HG03442 (cell line): ENCODE results near the gene SOX18.

ENCODE experiments used
- ATAC-seq: cut with Tn5 transposase; IDR thresholded peaks from one replicate; pipeline ENCODE4 v1.9.1; 2021; ENCODE audit warnings: mild to moderate bottlenecking, moderate library complexity; ENCODE audit not compliant: unreplicated experiment

SOX18 gene

GRCh38 chr20:64053841-64054661 lies 4.6 kb upstream of the SOX18 start:
- ATAC-seq: no peak

DNA sequence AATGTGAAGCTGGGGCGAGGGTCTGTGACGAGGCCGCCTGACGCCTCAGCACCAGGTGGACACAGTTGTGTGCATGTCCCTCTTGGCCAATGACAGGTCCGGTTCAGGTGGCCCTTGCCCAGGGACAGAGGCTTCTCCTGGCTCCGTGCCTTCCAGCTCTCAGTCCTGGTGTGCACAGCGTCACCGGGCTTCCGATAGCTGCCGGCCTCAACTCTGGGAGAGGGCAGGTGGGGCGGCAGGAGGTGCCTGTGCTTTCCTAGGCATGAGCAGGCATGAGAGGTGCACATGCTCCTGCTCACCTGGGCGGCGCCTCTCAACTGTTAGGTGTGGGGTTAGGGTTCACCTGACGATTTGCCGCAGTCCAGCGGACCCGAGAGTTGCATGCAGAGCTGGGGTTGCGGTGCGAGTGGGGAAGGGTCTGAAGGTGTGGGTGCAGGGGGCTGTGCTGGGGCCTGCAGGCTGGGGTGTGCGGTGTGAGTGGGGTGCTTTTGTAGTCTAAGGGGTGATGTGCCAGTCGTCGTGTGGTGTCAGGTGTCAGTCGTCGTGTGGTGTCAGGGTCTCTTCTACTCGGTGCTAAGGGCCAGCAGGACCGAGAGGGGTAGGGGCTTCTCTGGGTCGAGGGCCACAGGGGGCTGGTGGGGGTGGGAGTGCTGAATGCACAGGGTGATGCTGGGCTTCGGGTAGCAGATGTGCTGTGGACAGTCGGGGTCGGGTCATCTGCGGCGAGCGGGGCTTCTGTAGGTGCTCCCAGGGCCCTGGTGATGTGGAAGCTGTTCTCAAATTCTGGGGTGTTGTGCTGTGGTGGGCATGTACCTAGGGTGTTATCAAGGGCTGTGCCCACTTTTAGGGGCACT lies 3.8 kb upstream of the SOX18 start:
- ATAC-seq: no peak

DNA sequence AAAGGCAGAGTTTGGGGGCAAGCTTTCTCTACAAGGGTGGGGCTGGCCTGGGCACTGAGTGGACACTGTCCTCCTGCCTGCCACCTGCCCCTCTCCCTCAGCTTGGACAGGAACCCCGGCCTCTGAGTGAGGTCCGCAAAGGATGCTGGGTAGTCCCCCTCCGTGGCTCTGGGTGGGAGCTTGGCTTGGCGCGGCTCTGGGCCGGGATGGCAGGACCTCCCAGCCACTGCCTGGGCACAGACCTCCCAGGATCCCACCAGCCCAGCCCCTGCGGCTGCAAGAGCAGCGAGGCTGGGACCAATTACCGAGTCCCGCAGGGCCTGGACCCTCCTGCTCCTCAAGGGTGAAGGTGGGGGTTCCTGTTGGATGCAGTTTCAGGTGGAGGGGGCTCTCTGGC lies 2.9 kb upstream of the SOX18 start:
- ATAC-seq: no peak

- no peak for ATAC-seq
These were observed 2.3 kb upstream of the SOX18 start for GRCh38 chr20:64051561-64052325.

GRCh38 chr20:64051033-64051452 lies 1.6 kb upstream of the SOX18 start:
- ATAC-seq: no peak

GRCh38 chr20:64050261-64051032 lies 1.0 kb upstream of the SOX18 start:
- ATAC-seq: no peak

DNA sequence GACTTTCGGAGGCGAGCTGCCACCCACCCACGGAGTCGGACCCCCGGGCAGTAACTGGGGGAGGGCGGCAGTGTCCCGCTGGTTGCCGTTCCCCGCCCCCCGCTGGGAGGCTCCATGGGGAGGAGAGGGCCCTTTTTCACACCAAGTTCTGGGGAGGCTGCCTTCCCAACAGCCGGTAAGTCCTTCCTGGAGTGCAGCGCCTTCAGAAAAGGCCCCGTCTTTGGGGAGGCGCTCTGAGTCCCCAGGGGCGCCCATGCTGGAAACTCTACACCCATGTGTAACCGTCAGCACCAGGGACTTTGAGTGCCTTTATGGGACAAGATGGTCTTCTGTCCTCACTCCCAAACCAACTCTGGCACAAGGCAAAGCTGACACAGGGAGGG lies 430 bp upstream of the SOX18 start:
- ATAC-seq: no peak

GRCh38 chr20:64048402-64049044 lies 916 bp downstream of the SOX18 start:
- no peak for ATAC-seq

- ATAC-seq: no peak
These were observed 1.5 kb downstream of the SOX18 start for GRCh38 chr20:64047968-64048401.

- ATAC-seq: no peak
These were observed 2.4 kb downstream of the SOX18 start for GRCh38 chr20:64047046-64047389.

DNA sequence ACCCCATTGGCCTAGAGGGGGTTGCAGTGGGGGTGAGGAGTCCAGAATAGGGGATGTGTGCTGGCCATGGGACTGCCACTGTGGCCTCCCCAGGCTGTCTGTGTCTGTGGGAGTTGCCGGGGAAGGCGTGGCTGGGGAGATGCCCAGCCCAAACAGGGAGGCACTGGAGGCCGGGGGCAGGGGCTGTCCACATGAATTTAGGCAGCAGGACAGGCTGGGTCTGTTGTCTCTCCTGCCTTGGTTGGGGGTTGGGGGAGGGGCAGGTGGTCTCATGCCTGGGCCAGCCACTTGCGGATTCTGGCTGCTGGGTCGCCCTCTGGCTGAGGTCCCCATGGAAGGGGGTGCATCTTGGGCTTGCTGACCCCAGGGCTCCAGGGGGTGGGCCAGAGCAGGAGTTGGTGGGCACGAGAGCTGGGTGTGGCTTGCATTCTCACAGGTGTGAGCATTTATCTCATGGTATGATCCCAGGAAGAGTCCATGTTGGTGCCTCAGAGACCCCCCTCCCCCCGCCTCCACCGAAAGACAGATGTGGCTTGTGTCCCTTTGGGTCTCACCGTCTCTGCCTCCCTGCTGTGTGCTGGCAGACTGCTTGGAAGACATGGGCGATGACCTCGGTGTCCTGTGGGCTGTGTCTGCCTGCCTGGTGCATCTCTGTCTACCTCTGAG lies 4.0 kb downstream of the SOX18 start:
- no peak for ATAC-seq

DNA sequence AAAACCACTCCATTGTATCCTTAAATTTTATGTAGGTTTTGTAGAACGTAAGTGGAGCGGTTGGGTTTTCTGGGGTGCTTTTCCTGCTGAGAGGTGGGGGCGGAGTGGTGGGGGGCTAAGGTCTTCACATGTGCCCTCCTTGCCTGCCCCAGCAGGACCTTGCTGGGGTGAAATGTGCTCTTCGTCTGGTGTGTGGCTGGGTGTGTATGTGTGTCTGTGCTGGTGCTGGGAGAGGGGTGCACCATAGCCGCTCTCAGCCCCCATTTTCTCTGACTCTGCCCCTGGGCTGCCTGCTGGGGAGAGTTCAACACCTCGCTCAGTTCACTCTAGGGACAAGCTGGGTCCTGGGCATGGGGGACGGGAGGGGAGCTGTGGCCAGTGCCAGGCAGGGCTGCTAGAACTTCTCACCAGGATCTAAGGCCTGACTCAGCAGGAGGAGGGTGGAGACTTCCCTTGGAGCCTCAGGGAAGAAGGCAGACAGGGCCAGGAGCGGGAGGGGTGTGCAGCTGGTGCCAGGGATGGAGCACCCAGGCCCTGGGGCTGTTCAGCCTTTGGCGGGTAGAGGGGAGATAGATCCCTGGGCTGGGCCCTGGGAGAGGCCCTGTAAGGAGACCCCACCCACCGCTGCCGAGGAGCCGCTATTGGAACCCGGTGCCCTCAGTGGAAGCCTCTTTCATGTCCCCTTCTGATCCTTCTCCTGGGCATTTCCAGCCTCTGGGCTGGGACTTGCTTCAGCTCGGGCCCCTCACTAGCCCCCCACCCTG lies 4.8 kb downstream of the SOX18 start:
- no peak for ATAC-seq

DNA sequence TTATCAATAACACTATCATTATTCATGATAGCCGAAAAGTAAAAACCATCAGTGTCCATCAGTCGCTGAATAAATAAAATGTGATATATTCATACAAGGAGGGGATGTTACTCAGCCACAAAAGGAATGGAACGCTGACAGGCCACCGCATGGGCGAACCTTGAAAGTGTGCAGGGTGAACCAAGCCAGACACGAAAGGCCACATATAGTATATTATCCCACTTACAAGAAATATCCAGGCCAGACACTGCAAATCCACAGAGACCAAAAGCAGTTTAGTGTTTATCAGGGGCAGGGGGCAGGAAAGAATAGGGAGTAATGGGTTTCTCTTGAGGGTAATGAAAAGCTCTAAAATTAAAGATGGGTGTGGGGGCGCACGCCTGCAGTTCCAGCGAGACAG lies 5.7 kb downstream of the SOX18 start:
- ATAC-seq: no peak

GRCh38 chr20:64042054-64042781 lies 7.2 kb downstream of the SOX18 start:
- no peak for ATAC-seq

DNA sequence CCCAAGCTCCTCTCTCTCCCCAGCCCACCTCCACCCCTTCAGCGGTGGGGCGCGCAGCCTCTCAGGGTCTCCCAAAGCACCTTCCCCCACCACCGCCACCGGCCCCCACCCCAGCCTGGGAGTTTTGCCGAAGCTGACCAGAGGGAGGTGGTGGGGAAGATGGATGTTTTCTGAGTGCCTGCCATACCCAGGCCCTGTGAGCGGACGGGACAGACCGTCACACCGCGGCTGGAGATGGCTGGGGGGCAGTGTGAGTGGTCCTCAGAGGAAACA lies 7.7 kb downstream of the SOX18 start:
- no peak for ATAC-seq

DNA sequence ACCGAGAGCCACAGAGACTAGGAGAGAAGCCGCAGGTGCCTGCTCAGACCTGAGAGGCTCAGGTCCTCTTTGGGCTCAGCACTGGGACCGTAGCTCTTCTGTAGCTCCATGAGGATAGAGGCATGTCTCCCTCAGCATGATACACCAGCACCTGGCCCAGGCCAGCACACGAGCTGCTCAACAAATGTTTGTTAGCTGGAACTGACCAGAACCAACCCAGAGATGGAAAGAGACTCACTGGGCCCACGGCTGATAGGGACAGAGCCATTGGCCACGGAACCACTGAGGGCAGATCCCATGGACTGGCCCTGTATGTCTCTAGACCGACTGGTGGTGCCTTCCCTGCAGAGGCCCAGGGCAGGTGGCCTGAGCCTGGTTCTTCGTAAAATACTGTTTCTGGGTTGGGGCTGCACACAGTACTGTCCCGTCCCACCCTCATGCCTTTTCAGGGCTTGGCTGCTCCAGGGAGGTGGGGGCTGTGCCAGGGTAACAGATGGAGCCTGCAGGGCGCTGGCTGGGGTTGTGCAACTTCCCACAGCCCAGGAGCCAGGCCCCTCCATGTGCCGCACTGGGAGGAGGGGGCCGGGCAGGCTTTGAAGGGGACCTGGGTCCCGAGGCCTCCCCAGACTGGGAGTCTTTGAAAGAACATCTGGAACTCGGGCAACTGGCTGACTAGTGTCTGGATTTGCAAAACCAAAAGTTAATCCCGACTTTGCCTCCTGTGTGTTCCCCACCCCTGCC lies 8.2 kb downstream of the SOX18 start:
- no peak for ATAC-seq

GRCh38 chr20:64040231-64041039 lies 9.0 kb downstream of the SOX18 start:
- no peak for ATAC-seq
